ENCODE data around the gene PLA2G3. TPM values are rescaled to one million over a fixed set of nuclear protein-coding genes. Genes with fewer than 3 reads are reported as not detected.
"Not testable (repeated sequence)": the region's sequence is repeated elsewhere in the genome, so short reads cannot be mapped to it uniquely, and the experiment has no call there.

The PLA2G3 gene
- total RNA-seq, 1 donor = under 0.01 TPM

DNA sequence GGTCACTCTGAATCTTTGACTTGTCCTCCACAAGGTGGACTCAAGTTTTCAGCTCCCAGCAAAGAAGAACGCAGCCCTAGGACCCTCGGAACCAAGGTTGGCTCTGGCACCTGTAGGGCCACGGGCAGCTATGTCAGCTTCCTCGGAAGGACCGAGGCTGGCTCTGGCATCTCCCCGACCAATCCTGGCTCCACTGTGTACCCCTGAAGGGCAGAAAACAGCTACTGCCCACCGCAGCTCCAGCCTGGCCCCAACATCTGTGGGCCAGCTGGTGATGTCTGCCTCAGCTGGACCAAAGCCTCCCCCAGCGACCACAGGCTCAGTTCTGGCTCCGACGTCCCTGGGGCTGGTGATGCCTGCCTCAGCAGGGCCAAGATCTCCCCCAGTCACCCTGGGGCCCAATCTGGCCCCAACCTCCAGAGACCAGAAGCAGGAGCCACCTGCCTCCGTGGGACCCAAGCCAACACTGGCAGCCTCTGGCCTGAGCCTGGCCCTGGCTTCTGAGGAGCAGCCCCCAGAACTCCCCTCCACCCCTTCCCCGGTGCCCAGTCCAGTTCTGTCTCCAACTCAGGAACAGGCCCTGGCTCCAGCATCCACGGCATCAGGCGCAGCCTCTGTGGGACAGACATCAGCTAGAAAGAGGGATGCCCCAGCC lies 15.4 kb downstream of the PLA2G3 start:
- DNase-seq (ENCODE audit: low read depth in 2 of 3, low spot score in 2 of 3) = no peak

DNA sequence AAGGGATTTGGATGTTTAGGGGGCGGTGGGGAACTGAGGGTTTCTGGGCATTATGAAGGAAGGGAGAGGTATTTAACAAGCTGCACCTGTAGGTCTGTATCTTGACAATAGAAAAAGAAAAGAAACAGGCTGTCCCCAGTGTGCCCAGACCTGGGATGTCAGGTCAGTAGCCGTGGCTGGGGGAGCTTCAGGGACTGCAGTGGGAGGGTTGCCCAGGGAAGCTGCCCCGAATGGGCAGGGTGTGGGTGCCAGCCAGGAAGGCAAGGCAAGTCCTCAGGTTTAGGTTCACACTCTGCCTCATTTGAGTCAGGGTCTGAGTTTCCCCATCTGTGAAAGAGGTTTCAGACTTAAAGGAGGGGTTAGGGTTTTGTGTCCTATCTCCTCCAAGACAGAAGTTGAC lies 16.0 kb downstream of the PLA2G3 start:
- no peak for DNase-seq (ENCODE audit: low read depth in 2 of 3, low spot score in 2 of 3)

DNA sequence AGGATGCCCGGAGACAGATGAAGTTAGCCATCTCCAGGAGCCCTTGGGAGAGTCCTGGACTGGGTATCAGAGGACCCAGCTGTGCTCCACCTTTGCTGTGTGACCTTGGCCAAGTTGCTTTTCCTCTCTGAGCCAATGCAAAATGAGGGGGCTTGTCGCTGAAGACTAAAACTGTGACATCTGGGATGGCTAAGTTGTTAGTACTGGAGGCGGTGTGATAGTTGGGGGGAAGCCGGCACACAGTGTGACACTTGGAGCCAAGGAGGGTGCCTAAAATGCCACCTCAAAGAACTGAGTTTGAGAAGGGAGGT lies 17.1 kb downstream of the PLA2G3 start:
- DNase-seq (ENCODE audit: low read depth in 2 of 3, low spot score in 2 of 3) = no peak

DNA sequence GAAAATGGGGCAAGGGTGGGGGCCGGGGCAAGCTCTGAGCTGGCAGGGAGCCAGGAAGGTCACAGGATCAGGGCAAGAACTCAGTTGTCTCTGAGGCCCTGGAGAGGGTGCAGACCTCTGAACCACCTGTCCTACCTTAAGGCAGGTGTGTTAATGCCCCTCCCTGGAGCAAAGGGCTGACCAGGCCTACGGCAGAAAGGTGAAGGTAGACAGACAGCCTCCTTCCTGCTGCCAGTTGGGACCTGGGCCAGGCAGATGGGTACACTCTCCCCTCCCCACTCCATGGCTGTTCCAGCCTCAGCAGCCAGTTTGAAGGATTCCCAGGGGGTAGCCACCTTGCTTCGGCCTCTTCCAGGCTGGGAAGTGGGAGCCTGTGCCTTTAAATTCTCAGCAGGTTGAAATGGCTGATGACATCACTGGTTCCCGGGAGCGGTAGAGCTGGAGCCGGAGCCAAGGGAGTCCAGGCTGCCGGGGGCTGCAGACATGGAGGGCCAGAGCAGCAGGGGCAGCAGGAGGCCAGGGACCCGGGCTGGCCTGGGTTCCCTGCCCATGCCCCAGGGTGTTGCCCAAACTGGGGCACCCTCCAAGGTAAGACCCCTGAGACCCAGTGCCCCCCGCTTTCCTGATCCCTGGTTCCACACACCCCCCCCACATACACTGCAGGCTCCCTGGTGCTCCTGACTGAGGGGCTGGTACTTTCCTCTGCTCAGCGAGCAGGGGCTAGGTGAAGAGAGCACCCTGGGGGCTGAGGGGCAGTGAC lies 17.6 kb downstream of the PLA2G3 start, which contains the start of gene INPP5J:
Gene INPP5J, plus strand, starts transcription at position 435 of the 760 bp plus-strand sequence. Its CDS starts 49 bp downstream, at position 484.
- no peak for DNase-seq (ENCODE audit: low read depth in 2 of 3, low spot score in 2 of 3)

DNA sequence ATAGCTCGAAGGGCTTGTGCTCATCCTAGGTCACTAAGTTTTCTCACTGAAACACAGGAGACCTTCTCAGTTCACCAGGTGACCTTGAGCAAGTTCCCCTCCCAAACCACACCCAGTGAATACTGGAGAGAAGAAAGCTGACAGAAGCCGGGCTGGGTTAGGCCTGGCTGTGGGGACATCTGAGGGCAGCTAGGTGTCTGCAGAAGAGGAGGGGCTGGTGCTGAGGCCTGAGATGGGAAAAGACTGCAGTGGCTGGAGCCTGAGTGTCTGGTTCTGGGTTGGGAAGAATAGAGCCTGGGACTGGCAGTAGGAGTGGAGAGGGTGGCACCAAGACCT lies 18.1 kb downstream of the PLA2G3 start:
- DNase-seq (ENCODE audit: low read depth in 2 of 3, low spot score in 2 of 3) = no peak

DNA sequence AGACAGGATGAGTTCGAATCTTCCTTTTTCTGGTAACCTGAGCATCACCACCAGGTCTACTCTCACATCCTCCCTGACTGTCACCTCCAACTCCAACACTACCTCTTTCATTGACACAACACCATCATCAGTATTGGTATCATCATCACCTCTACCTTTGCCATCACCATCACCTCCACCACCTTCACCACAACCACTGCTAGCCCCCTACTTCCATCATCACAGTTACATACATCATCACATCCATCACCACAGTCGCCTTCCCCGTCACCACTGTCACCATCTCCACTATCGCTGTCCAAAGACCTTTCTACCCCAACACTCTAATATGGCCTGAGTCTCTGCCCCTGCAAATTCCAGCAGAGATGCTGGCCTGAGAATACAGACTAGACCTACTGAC lies 18.9 kb downstream of the PLA2G3 start:
- DNase-seq (ENCODE audit: low read depth in 2 of 3, low spot score in 2 of 3) = no peak

DNA sequence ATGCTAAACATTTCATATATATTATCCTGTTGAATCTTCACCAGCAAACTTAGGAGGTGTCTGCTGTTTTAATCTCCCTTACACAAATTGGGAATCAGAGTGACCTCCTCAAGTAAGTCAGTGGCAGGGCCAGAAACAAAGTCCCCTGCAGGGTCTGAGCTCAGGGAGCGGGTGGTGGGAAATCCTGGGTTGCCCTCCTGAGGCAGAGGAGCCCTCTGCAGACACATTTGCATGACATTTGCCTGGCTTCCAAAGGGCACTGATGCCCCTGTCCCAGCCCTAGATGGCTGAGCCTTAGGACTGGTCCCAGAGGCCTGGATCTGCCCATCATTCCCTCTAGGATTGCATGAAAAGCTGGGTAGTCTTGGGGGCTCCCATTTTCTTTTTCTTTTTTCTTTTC lies 19.7 kb downstream of the PLA2G3 start:
- DNase-seq (ENCODE audit: low read depth in 2 of 3, low spot score in 2 of 3) = no peak

DNA sequence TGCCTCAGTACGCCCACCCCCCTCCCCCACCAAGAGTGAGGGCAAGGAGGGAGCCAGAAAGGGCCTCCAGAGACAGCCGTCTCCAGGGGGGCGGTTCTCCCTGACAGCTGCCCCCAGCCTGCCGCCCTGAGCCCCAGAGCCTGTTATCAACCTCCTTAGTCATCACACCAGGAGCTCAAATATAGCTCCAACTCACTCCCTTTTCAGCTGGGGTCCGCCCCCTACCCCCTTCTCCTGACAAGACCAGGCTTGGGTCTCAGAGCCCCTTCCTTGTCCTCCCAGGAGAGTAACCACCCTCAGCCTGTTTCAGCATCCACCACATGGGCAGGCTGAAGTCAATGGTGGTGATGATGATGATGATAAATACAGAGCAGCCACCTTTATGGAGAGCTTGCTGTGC lies 20.1 kb downstream of the PLA2G3 start:
- DNase-seq (ENCODE audit: low read depth in 2 of 3, low spot score in 2 of 3) = no peak

DNA sequence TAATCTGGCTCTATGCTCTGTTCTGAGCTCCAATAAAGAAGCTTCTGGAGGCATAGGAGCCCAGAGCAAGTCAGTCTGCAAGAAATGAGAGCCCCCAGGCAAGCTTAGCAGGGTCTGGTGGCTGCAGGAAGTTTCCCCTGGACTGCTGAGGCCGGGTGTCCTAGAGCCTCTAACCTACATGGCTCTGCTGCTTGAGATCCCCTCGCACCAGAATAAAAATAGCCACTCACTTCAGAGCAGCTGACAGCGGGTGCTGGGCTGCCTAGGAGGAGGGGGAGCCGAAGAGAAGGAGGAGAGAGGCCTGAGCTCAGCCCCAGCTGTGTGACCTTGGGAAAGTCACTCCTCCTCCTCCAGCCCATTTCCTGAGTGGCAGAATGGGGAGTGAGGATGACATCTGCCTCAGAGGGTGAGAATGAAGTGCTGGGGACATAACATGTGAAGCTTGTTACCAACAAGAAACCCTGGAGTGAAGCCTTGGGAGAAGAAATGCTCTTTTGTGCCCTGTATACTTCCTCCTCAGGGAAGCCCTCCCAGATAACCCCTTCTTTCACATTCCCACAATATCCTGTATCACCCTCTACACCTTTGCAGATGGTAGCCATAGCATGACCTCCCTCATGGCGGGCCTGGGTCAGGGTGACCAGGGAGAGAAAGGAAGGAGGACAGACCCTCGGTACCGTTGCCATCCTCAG lies 21.1 kb downstream of the PLA2G3 start:
- DNase-seq (ENCODE audit: low read depth in 2 of 3, low spot score in 2 of 3) = no peak

DNA sequence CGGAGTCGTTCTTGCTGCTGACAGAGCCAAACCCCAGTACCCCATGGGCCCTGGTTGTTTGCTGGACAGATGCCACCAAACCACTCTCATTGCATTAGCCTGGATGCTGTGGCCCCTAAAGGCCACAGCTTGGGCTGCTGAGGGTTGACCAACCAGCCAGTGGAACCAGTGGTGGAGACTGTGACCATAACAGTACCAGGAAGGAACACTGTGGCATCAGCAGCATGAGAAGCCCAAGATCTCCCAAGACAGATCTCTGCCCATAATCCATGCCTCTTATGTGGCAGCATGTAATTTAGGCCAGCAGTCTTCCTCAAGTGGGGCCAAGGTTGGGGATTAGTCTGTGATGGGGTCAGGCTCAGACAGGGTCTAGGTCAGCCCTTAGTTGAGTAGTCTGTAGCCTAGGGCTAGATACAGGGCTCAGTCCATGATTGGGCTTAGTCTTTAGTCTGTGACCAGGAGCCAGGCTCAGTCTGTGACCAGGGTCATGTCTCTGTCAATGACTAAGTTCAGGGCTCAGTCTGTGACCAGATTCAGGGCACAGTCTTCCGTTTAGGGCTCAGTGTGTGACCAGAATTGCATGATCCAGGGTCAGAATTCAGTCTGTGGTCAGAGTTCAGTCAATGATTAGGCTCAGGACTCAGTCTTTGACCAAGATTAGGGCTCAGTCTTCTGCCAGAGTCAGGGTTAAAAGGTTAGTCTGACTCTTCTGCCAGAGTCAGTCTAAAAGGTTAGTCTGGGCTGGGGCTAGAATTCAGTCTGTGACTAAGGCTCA lies 22.1 kb downstream of the PLA2G3 start:
- DNase-seq (ENCODE audit: low read depth in 2 of 3, low spot score in 2 of 3) = no peak

DNA sequence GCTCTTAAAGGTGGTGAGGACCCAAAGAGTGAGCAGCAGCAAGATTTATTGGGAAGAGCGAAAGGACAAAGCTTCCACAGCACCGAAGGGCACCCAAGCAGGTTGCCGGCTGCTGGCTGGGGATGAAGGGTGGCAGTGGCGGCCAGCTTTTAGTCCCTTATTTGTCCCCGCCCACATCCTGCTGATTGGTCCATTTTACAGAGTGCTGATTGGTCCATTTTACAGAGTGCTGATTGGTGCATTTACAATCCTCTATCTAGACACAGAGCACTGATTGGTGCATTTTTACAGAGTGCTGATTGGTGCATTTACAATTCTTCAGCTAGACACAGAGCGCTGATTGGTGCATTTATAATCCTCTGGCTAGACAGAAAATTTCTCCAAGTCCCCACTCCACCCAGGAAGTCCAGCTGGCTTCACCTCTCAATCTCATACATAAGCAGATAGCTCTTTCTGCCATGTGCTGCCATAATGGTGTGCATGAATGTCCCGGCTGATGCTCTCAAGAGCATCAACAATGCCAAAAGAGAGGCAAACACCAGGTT lies 27.7 kb downstream of the PLA2G3 start:
- not testable (repeated sequence) for DNase-seq (ENCODE audit: low read depth in 2 of 3, low spot score in 2 of 3)

DNA sequence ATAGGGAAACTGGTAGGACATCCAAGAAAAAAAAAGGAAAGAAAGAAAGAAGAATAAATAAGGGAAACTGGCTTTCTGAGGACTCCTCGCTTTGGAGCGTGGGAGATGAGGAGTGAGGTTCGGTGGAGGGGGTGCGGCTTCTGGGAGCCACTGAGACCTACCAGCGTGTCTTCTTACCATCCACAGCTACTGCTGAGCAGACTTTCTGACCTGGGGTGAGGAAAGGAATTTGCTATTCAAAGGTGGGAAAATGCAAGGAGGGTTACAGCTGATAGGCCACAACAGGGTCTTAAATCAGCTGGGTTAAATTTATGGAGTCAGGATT lies 32.5 kb downstream of the PLA2G3 start:
- DNase-seq (ENCODE audit: low read depth in 2 of 3, low spot score in 2 of 3) = no peak

DNA sequence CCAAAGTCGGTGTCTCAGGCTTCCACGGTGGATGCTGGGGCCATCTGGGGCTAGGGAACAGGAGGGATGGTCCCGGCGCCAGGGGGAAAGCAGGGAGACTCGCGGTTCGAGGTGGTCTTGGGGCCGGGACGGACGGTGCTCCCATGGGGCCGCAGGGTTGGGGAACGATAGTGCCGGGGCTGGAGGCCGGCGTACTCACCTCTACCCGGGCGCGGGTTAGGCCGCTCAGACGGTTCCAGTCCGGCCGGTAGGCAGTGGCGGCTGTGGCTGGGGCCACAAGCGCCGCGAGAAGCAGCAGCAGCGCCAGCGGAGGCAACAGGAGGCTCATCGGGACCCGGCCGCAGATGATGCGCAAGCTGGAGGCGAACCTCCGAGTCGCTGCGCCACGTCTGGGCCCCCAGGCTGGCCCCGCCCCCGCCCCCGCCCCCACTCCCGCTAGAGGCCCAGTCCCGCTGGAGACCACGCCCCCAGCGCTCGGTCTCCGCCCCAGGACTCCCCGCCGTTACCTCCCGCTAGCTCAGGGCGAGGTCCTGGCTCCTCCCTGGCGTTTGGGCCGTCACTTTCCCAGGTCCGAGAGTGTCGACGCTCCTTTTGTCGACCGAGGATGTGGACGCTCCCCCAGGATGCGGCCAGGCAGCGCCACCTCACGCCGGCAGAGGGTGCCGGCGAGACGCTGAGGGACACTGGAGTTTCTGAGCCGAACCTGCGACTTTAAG lies 33.0 kb downstream of the PLA2G3 start, which contains the start of gene SELENOM:
Gene SELENOM, minus strand, starts transcription at position 391 of the 716 bp plus-strand sequence. Its CDS starts 63 bp downstream, at position 328.
- DNase-seq (ENCODE audit: low read depth in 2 of 3, low spot score in 2 of 3) = peak; percentile 82 to 87 (median 87)

DNA sequence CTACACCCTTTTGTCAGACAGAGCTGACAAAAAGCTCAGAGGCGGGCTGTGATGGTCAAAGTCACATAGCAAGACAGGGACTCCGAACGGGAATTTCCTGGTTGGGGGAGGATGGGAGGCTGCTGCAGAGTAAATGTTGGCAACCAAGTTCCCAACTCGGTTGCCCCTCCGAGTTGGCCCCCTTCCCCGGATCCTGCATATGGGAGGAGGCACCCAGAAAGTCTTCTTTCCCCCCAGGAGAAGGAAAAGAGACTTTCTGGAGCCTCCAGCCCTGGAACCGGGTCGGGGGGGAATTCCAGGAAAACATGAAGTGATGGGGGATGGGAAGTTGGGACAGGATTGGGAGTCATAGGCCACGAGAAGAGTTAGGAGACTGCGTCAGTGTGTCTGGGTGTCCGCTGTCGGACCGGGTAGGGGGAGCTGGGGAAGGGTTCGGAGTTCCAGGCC lies 33.6 kb downstream of the PLA2G3 start:
- no peak for DNase-seq (ENCODE audit: low read depth in 2 of 3, low spot score in 2 of 3)

DNA sequence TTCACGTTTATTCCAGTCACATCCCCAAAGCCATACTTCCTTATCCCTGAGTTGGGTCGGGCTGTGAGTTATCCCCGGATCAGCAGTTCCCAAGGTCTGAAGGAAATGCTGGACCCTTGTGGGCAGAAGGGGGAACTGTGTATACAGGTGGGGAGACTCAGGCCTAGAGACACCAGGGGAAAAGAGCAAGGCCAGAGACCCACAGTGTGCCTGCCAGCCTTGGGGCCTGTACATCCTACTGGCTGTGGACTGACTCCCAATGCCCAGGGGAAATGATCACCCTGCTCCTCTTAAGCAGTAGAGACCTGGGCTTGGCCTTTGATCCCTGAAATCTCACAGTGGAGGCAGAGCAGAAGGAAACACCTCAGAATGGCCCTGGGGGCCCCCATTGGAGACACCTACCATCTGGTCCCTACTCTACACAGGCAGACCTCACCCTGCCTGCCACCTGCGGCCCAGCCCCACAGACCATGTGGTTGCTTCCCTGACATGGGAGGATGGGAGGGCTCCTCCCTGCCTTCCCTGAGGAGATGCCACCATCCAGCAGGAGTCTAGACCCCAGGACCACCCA lies 34.2 kb downstream of the PLA2G3 start:
- no peak for DNase-seq (ENCODE audit: low read depth in 2 of 3, low spot score in 2 of 3)

DNA sequence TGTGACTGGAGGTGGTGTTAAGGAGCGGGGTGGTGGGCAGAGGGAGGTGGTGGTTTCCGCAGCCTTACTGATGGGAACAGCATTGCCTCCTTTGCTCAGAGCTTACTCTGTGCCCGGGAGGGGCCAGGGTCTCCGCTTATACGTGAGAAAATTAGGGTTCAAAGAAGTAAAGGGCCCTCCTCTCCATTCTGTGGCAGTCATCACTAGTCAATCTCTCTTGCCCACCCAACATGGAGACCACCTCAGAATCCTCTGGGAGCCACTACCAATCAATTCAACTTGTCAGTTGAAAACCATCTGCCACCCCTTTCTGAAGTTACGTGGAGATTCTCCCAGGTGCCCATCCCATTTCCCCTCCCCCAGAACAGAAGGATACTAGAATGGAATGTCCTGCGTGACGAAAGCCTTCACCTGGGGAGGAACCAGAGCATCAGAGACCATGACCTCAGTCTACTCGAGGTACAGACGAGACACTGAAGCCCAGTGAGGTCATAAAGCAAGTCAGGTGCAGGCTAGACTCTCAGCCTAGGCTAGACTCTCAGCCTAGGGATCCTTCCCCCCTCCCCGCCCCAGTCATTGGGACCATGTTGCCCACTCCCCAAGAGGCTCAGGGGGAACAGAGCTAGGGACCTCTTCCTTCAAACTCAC lies 34.9 kb downstream of the PLA2G3 start:
- no peak for DNase-seq (ENCODE audit: low read depth in 2 of 3, low spot score in 2 of 3)

DNA sequence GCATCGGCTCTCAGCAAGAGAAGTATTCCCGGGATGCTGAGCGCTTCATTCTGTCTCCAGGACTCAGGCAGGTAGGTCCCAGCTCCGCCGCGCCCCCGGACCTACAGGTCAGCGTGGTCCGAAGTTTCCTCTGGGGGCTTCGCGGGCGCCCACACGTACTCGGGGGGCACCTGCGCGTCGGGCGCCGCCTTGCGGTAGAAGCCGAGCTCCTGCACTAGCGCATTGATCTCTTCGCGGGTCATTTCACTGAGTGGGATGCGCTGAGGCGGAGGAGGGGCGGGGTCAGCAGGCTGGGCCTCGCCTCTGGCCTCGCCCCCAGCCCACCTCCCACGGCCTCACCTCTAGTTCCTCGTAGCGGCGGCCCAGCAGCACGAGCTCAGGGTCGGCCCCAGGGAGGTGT lies 35.4 kb downstream of the PLA2G3 start:
- no peak for DNase-seq (ENCODE audit: low read depth in 2 of 3, low spot score in 2 of 3)

DNA sequence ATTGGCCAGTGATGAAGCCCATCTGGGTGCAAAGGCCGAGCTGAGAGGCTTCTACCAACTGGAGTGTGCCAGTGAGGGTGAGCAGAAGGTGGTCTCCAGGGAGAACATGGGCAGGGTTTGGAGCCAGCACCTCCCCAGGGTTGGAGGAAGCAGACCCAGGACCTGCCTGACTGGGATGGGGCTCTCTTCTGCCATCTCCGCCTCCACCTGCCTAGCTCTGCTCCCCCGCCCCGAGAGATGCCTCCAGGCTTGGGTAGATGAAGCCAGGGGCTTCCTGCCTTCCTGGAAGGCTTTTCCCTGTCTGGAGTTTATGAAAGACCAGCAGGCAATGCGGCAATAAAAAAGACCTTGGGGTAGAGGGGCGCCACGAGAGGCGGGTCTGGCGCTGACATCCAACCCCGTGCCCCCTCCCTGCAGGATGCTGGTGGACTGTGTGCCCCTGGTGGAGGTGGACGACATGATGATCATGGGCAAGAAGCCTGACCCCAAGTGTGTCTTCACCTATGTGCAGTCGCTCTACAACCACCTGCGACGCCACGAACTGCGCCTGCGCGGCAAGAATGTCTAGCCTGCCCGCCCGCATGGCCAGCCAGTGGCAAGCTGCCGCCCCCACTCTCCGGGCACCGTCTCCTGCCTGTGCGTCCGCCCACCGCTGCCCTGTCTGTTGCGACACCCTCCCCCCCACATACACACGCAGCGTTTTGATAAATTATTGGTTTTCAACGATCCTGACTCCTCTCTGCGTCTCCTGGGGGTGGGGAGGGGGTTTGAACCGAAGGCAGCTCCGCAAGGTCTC lies 36.2 kb downstream of the PLA2G3 start:
- DNase-seq (ENCODE audit: low read depth in 2 of 3, low spot score in 2 of 3) = no peak

DNA sequence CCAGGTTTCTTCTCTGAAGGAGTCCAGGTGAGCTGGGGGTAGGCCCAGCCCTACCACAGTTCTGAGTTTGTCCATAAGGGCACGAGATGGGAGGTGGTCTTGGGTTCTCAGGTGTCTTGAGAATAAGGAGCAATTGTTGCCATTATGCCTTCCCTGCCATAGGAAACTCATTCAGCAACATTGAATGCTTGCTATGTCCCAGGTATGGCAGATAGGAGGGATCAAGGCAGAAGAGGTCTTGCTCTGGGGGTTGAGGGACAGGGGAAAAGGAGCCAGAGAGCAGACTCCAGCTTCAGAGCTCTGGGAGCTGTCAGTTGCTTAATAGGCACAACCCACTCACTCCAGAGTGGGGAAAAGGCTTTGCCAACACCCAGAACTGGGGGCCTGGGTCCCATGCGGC lies 37.2 kb downstream of the PLA2G3 start:
- no peak for DNase-seq (ENCODE audit: low read depth in 2 of 3, low spot score in 2 of 3)
